HG03521 (cell line): ENCODE results near the gene PRKRIP1.
"Not testable (repeated sequence)": the region's sequence is repeated elsewhere in the genome, so short reads cannot be mapped to it uniquely, and the experiment has no call there.

Source experiments
- ATAC-seq: cut with Tn5 transposase; IDR thresholded peaks from one replicate; pipeline ENCODE4 v1.9.1; 2021; ENCODE audit warnings: mild to moderate bottlenecking, moderate library complexity; ENCODE audit not compliant: unreplicated experiment

Gene PRKRIP1

GRCh38 chr7:102429141-102429899 is 33.2 kb downstream of the PRKRIP1 start:
- no peak for ATAC-seq

DNA sequence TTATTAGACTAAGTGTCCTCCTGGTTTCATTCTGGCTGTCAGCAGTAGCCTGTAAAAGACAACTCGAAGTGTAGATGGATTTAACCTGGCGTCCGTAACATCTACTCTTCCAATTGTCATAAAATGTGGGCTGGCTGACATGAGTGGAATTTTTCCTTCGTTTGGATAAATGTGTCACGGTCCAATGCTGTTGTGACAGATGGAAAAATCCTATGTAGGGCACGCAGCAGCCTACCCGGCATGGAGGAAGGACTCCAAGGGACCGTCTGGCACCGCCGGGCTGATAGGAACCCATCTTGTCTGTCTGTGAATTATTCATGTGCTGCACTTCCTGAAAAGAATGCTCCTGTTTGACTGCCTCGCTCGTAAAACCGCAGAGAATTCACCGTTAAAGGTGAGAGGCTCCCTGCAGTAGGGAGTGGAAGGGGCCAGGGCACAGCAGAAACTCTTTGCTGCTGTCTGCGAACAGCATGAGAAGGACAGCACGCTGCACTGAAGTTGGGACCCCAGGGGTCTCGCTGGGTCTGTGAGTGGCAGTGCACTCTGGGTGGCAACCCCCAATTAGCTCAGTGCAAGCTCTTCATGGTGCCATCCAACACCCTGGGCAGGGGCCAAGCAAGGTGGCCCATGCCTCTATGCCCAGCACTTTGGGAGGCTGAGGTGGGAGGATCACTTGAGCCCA is 35.6 kb downstream of the PRKRIP1 start:
- ATAC-seq, result no peak

DNA sequence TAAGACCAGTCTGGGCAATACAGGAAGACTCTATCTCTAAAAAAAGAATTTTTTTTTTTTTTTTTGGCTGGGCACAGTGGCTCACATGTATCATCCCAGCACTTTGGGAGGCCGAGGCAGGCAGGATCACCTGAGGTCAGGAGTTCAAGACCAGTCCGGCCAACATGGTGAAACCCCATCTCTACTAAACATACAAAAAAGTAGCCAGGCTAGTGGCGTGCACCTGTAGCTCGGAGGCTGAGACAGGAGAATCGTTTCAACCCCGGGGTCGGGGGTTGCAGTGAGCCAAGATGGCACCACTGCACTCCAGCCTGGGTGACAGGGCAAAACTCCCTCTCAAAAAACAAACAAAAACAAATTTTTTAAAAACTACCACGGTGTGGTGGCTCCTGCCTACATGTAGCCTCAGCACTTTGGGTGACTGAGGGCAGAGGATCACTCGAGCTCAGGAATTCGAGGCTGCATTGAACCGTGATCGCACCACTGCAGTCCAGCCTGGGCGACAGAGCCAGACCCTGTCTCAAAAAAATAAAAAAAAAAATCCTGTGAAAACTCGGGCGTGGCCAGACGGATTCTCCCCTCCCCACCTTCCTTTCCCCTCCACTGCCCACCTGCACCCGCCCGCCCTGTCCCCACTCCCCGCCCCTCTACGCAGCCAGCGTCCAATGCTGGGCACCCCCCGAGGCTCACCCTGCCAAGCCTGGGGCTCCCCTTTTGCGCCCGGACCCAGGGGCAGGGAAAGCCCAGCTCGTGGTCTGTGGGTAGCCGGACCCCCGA is 36.5 kb downstream of the PRKRIP1 start:
- ATAC-seq, result peak; percentile 33

- peak; percentile 68 for ATAC-seq
Observed at GRCh38 chr7:102433219-102434038, 37.3 kb downstream of the PRKRIP1 start, which contains the start of gene ORAI2. TSS of gene ORAI2 (plus strand) at chr7:102433575. CDS start at chr7:102438957, 5,382 bp downstream.

GRCh38 chr7:102434039-102434486 is 37.9 kb downstream of the PRKRIP1 start:
- ATAC-seq, result no peak

DNA sequence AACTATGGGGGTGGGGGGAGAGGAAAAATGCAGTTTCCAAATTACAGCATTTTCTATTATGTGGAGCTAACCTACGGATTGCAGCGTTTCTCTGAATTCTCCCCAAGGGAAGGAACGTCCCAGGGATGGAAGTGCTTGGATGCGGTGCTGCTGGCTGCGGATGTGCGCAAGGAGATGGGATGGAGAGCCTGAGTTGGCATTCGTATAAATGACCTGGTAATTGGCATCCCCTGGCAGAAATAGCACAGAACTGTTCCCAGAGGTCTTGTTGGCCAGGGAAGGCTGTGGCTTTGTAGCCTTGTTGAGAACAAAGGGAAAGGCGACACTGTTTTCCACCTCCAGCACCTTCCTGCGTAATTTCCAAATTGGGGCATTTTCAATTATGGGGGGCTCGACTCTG is 40.0 kb downstream of the PRKRIP1 start:
- ATAC-seq, result no peak

- no peak for ATAC-seq
Observed at GRCh38 chr7:102439963-102440795, 44.0 kb downstream of the PRKRIP1 start.

DNA sequence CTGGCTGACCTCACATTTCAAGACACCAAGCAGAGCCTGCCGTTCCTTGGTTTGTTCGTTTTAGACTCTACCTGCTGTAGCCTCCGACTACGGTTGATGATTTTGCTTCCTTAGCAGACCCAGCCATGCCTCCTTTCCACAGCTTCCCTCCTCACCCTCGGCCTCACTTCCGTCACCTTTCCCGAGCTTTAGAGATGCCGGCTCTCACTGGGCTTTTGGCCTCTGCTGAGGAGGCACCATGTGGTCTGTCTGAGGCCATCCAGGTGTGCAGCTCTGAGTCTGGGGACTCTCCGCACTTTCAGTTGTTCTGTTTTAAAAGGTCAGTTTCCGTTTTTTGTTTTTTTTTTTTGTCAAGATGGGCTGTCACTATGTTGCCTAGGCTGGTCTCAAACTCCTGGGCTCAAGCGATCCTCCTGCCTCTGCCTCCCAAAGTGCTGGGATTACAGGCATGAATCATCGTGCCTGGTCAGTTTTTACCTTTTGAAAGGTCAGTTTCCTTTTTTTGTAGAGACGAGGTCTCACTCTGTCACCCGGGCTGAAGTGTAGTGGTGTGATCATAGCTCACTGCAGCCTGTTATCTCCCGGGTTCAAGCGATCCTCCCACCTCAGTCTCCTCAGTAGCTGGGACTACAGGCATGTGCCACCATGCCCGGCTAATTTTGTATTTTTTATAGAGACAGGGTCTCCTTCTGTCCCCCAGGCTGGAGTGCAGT is 49.0 kb downstream of the PRKRIP1 start:
- ATAC-seq, result peak; percentile 44

- ATAC-seq, result no peak
Observed at GRCh38 chr7:102445674-102446071, 49.5 kb downstream of the PRKRIP1 start.

DNA sequence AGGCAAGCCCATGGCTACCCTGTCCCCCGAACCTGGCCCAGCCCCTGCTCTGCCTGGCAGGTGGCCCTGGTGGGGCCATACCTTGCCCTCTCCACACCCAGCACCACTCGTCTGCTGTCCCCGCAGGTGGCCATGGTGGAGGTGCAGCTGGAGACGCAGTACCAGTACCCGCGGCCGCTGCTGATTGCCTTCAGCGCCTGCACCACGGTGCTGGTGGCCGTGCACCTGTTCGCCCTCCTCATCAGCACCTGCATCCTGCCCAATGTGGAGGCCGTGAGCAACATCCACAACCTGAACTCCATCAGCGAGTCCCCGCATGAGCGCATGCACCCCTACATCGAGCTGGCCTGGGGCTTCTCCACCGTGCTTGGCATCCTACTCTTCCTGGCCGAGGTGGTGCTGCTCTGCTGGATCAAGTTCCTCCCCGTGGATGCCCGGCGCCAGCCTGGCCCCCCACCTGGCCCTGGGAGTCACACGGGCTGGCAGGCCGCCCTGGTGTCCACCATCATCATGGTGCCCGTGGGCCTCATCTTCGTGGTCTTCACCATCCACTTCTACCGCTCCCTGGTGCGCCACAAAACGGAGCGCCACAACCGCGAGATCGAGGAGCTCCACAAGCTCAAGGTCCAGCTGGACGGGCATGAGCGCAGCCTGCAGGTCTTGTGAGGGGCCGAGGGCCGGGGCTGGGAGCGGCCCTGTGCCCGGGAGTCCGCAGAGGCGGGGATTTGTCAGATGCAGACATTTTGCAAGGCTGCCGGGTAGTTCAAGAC is 50.4 kb downstream of the PRKRIP1 start:
- ATAC-seq, result no peak

DNA sequence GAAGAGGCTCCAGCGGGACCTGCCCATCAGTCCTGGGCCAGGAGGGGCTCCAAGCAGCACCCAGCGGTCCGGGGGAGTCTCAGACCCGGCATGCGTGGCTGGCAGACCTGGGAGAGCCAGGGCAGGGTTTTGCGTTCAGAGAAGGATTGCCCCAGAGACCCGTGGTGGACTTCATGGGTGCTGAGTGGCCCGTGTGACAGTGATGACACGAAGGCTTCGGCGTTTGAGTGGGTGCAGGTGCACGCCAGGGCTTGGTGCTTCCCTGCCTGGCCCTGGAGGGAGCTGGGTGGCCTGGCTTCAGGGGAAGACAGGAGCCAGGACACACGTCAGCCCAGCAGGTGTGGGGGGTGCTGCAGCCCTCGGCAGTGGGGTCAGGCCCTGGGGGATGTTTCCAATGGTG is 51.1 kb downstream of the PRKRIP1 start:
- no peak for ATAC-seq

- no peak for ATAC-seq
Observed at GRCh38 chr7:102449136-102449535, 53.0 kb downstream of the PRKRIP1 start.

DNA sequence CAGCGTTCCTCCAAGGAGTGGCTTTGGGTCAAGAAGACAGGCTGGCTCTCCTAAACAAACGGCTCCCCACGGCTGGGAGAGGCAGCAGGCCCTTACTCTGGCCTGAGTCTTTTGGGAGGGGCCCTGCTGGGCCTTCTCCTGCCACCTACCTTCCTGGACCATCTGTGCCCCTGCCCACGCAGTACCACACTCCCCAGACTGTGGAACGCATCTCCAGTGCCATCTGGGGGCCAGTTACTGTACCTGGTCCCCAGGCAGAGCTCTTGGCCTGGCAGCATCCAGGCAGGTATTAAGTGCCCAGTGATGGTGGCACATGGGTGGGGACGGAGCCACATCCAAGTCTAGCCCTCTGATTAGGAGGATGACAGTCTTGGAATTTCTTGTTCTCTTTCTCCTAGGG is 54.1 kb downstream of the PRKRIP1 start:
- no peak for ATAC-seq

DNA sequence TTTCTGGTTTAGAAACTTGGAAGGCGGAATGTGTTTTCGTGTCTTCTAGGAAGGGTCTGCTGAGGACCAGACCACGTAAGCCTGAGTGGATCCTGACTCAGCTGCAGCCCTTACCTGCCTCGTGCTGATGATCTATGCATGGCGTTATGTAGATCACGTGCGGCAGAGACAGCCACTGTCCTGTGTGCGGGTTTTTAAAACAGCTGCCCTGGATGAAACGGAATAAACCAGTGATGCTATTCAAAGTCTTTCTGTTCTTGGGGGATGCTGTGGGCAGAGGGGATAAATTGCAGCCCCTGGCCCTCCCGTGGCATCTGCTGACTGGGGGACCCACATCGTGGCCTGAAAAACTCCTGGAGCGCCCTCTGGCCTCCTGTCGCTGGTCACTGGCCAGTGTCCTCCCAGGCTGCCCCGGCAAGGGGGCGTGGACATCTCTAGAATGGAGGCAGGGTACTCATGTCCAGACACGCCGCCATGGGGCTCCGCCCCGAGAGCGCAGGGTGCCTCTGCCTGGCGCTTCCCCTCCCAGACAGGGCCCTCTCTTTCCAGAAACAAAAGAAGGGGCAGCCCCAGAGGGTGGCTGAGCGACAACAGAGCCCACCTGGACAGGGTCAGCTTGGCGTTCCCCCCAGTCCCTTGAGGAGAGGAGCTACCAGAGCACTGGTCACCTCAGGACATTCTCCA is 55.4 kb downstream of the PRKRIP1 start:
- no peak for ATAC-seq

DNA sequence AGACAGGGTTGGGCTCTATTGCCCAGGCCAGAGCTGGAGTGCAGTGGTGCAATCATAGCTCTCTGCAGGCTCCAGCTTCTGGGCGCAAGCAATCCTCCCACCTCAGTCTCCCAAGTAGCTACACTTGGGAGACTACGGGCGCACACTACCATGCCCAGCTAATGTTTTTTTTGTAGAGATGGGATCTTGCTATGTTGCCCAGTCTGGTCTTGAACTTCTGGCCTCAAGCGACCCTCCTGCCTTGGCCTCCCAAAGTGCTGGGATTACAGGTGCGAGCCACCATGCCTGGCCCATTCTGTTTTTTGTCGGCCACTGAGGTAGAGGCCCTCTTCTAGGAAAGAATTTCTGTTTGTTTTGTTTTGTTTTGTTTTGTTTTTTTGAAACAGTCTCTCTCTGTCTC is 56.3 kb downstream of the PRKRIP1 start:
- ATAC-seq, result no peak

- ATAC-seq, result no peak
Observed at GRCh38 chr7:102453319-102453718, 57.2 kb downstream of the PRKRIP1 start.

- ATAC-seq, result no peak
Observed at GRCh38 chr7:102454468-102454867, 58.3 kb downstream of the PRKRIP1 start.

DNA sequence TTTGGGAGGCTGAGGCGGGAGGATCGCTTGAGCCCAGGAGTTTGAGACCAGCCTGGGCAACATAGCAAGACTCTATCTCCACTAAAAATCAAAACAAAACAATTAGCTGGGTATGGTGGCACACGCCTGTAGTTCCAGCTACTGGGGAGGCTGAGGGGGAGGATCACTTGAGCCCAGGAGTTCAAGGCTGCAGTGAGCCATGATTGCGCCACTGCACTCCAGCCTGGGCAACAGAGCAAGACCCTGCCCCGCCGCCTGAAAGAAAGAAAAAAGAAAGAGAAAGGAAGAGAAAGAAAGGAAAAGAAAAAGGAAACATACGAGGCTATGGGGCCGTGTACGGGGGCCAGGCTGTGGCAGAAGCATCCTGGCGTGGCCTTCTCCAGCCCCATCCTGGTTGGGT is 58.8 kb downstream of the PRKRIP1 start:
- ATAC-seq, result not testable (repeated sequence)
